ENCODE data around the gene SPTLC2.

- TF ChIP-seq CTCF (IDR thresholded peaks at IDR 0.05; ENCODE audit: low read length) (no peak), EZH2 (optimal IDR thresholded peaks at IDR 0.05; ENCODE audit: low read depth, low read length) (no peak), EZH2phosphoT487 (IDR thresholded peaks at IDR 0.05; ENCODE audit: low read length) (no peak)
Measured at GRCh38 chr14:77618381-77618970, 2.0 kb upstream of the SPTLC2 start.
